Measurements from ENCODE around the gene EXD3.

EXD3 gene

DNA sequence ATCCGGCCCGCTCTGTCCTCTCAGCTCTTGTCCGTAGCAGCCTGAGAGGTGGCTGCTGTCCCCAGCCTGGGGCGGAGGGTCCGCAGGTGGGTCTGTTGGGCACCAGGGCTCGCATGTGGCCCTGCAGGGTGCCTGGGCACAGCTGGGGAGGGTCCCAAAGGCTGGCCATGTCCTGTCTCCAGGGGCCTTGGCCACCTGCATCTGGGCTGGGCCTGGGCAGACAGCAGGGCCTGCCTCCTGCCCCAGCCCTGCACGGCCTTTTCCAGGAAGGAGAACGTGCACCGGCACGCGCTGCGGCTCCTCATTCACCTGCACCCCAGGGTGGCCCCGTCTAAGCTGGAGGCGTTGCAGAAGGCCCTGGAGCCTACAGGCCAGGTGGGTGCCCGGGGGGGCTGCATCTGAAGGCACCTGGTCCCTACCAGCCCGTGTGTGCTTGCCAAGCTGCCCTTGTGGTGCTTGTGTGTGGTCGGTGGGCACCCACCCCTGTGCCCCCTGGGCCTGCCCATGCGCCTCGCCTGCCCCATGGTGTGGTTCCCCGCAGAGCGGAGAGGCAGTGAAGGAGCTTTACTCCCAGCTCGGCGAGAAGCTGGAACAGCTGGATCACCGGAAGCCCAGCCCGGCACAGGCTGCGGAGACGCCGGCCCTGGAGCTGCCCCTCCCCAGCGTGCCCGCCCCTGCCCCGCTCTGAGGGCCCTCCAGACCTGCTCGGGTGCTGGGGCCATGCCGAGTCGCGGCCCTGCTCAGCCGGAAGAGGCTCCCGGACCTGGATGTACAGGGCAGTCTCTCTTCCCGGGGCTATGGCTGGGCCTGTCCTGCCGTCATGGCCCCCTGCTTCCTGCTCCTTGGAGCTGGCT lies 150.5 kb downstream of the EXD3 start:
- Histone ChIP-seq H3K9me3 (replicated peaks; ENCODE audit: insufficient read depth, low read length) (no peaks in the 10 kb centered on the region), H3K27ac (ENCODE audit: low read length) (no peak overlapping the region), H2AFZ (ENCODE audit: low read length) (no peak overlapping the region), H3K4me3 (ENCODE audit: low read length) (no peak overlapping the region), H3K27me3 (replicated peaks; ENCODE audit: insufficient read depth, low read length) (no peaks in the 10 kb centered on the region), H4K20me1 (ENCODE audit: insufficient read depth, low read length) (no peaks in the 10 kb centered on the region), H3K4me1 (ENCODE audit: low read length) (peaks cover 23% of the 10 kb centered on the region), H3K4me2 (ENCODE audit: low read depth, low read length) (no peak overlapping the region), H3K9me2 (replicated peaks; ENCODE audit: insufficient read depth, low read length) (no peaks in the 10 kb centered on the region), H3K36me3 (replicated peaks; ENCODE audit: insufficient read depth, low read length) (no peaks in the 10 kb centered on the region), H3K79me2 (ENCODE audit: low read length) (0 out of 2 replicates have a peak, but pooled peaks cover 5% of the 10 kb centered on the region), H3F3A (ENCODE audit: insufficient read depth, low read length) (peaks cover 8% of the 10 kb centered on the region; the same call in 1 of the 2 replicates), H3K9ac (ENCODE audit: low read length) (no peak overlapping the region)
- no peak for DNase-seq
- TF ChIP-seq, protein P1, sequence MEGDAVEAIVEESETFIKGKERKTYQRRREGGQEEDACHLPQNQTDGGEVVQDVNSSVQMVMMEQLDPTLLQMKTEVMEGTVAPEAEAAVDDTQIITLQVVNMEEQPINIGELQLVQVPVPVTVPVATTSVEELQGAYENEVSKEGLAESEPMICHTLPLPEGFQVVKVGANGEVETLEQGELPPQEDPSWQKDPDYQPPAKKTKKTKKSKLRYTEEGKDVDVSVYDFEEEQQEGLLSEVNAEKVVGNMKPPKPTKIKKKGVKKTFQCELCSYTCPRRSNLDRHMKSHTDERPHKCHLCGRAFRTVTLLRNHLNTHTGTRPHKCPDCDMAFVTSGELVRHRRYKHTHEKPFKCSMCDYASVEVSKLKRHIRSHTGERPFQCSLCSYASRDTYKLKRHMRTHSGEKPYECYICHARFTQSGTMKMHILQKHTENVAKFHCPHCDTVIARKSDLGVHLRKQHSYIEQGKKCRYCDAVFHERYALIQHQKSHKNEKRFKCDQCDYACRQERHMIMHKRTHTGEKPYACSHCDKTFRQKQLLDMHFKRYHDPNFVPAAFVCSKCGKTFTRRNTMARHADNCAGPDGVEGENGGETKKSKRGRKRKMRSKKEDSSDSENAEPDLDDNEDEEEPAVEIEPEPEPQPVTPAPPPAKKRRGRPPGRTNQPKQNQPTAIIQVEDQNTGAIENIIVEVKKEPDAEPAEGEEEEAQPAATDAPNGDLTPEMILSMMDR (IDR thresholded peaks at IDR 0.05; ENCODE audit: low read length), result no peak
- TF ChIP-seq EZH2phosphoT487 (IDR thresholded peaks at IDR 0.05; ENCODE audit: low read length) (no peak), EZH2 (optimal IDR thresholded peaks at IDR 0.05; ENCODE audit: low read depth, low read length) (no peak)

DNA sequence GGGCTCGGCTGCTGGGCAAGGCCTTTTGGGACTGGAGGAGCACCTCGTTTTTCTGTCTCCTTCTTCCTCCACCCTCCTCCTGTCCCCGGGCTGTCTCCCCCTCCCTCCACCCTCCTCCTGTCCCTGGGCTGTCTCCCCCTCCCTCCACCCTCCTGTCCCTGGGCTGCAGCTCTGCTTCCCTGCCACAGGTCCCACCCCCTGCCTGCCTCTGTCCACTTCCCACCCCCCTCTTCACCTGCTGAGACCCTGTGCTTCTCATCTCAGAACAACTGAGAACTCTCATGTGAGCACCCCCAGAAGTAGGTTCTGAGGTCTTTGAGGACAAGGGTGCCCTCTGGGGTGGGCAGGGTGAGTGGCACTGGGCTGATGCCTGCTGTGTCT lies 151.3 kb downstream of the EXD3 start:
- Histone ChIP-seq H3K4me1 (ENCODE audit: low read length) (peaks cover 20% of the 10 kb centered on the region), H3K4me3 (ENCODE audit: low read length) (no peak overlapping the region), H3K9me2 (replicated peaks; ENCODE audit: insufficient read depth, low read length) (no peaks in the 10 kb centered on the region), H3K9ac (ENCODE audit: low read length) (no peak overlapping the region), H2AFZ (ENCODE audit: low read length) (no peak overlapping the region), H4K20me1 (ENCODE audit: insufficient read depth, low read length) (no peaks in the 10 kb centered on the region), H3K36me3 (replicated peaks; ENCODE audit: insufficient read depth, low read length) (no peaks in the 10 kb centered on the region), H3K79me2 (ENCODE audit: low read length) (0 out of 2 replicates have a peak, but pooled peaks cover 5% of the 10 kb centered on the region), H3K9me3 (replicated peaks; ENCODE audit: insufficient read depth, low read length) (no peaks in the 10 kb centered on the region), H3F3A (ENCODE audit: insufficient read depth, low read length) (peaks cover 8% of the 10 kb centered on the region; the same call in 1 of the 2 replicates), H3K4me2 (ENCODE audit: low read depth, low read length) (no peak overlapping the region), H3K27ac (ENCODE audit: low read length) (no peak overlapping the region), H3K27me3 (replicated peaks; ENCODE audit: insufficient read depth, low read length) (no peaks in the 10 kb centered on the region)
- DNase-seq, result no peak
- TF ChIP-seq EZH2 (optimal IDR thresholded peaks at IDR 0.05; ENCODE audit: low read depth, low read length) (no peak), EZH2phosphoT487 (IDR thresholded peaks at IDR 0.05; ENCODE audit: low read length) (no peak)
- TF ChIP-seq, protein P1 (IDR thresholded peaks at IDR 0.05; ENCODE audit: low read length), result no peak

DNA sequence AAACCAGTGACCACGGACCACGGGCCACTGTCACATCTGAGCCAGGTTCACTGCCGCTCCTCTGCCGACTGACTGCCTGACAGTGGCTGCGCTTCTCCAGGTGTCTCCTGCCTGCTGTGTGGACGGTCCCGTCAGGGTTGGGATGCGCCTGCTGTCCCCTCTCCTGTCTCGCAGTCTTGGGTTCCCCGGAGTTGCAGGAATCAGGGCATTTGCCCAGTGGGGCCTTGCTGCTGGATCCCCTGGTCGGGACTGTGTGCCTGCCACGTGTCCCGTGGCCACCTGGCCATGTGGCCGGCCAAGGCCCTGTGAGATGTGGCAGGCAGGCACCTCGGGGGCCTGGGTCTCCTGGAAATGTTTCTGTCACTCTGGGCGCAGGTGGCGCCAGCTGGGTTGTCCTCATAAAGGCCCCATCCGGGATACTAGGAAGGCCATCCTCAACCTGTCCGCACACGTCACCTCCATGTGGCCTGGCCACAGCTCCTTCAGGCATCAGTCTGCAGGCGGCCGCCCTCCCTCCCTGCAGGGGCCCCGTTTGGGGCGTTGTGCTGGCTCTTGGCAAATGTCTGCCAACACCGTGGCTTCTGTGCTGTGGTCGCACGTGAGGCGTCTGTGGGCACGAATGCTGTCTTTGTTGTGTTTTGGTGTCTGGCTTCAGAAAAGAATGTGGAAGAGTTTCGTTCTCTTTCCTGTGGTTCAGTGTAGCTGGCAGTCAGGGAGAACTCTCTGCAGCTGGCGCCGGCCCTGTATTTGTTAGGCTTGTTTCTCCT lies 151.8 kb downstream of the EXD3 start:
- H3K9me3 ChIP-seq (replicated peaks; ENCODE audit: insufficient read depth, low read length), result no peaks in the 10 kb centered on the region
- no peaks in the 10 kb centered on the region for H3K36me3 ChIP-seq (replicated peaks; ENCODE audit: insufficient read depth, low read length)
- DNase-seq, result no peak
- H3K9ac ChIP-seq (ENCODE audit: low read length), result no peak overlapping the region
- no peak overlapping the region for H3K27ac ChIP-seq (ENCODE audit: low read length)
- H3F3A ChIP-seq (ENCODE audit: insufficient read depth, low read length), result peaks cover 8% of the 10 kb centered on the region; the same call in 1 of the 2 replicates
- H4K20me1 ChIP-seq (ENCODE audit: insufficient read depth, low read length), result no peaks in the 10 kb centered on the region
- no peak overlapping the region for H3K4me3 ChIP-seq (ENCODE audit: low read length)
- TF ChIP-seq, protein P1 (IDR thresholded peaks at IDR 0.05; ENCODE audit: low read length), result no peak
- TF ChIP-seq EZH2phosphoT487 (IDR thresholded peaks at IDR 0.05; ENCODE audit: low read length) (no peak), EZH2 (optimal IDR thresholded peaks at IDR 0.05; ENCODE audit: low read depth, low read length) (no peak)
- no peak overlapping the region for H2AFZ ChIP-seq (ENCODE audit: low read length)
- no peaks in the 10 kb centered on the region for H3K9me2 ChIP-seq (replicated peaks; ENCODE audit: insufficient read depth, low read length)
- no peak overlapping the region for H3K4me2 ChIP-seq (ENCODE audit: low read depth, low read length)
- no peaks in the 10 kb centered on the region for H3K27me3 ChIP-seq (replicated peaks; ENCODE audit: insufficient read depth, low read length)
- H3K4me1 ChIP-seq (ENCODE audit: low read length), result peaks cover 20% of the 10 kb centered on the region
- H3K79me2 ChIP-seq (ENCODE audit: low read length), result 0 out of 2 replicates have a peak, but pooled peaks cover 5% of the 10 kb centered on the region
